Stimulated activated CD8-positive, alpha-beta memory T cell treated with anti-CD3 and anti-CD28 coated beads, Interleukin-2, amount 100 ng/mL, for 48 hours (primary cell): Measurements from ENCODE around the gene HSFY2.
"Not testable (repeated sequence)": the region's sequence is repeated elsewhere in the genome, so short reads cannot be mapped to it uniquely, and the experiment has no call there.

Source experiments
- DNase-seq, 2 donors: peaks; one replicate each; pipeline ENCODE4 v3.0.0-alpha.2; 2020; ENCODE audit warnings: low read depth in 2 of 2

HSFY2 gene

GRCh38 chrY:18773635-18774034 is at the start of gene HSFY2:
Gene HSFY2, minus strand, starts transcription at chrY:18773735. Its CDS starts 117 bp downstream, at chrY:18773618.
- not testable (repeated sequence) for DNase-seq

GRCh38 chrY:18815751-18816150 is 42.2 kb upstream of the HSFY2 start:
- not testable (repeated sequence) for DNase-seq

GRCh38 chrY:18788757-18789406 is 15.3 kb upstream of the HSFY2 start:
- not testable (repeated sequence) for DNase-seq

- not testable (repeated sequence) for DNase-seq
These were observed 19.5 kb downstream of the HSFY2 start for GRCh38 chrY:18754077-18754476.

GRCh38 chrY:18753133-18753815 is 20.3 kb downstream of the HSFY2 start:
- DNase-seq, result not testable (repeated sequence)

GRCh38 chrY:18723714-18724113 is 49.8 kb downstream of the HSFY2 start:
- DNase-seq, result not testable (repeated sequence)
